ENCODE measurements around the gene PDE7B.

GRCh38 chr6:136148051-136148450 lies 296.6 kb downstream of the PDE7B start:
- no peak for TF ChIP-seq CTCF (IDR thresholded peaks at IDR 0.05)
- TF ChIP-seq POLR2AphosphoS5 (IDR thresholded peaks at IDR 0.05; ENCODE audit: low read depth, low read length) = no peak
- TF ChIP-seq REST (IDR thresholded peaks at IDR 0.05; ENCODE audit: insufficient read depth in 1 of 2, low read depth in 2 of 2, low read length in 1 of 2) = no peak
- no peak for TF ChIP-seq SIN3A (IDR thresholded peaks at IDR 0.05; ENCODE audit: borderline replicate concordance, insufficient read depth, low read depth, low read length)

Data from Panc1 (cell line).